Sigmoid colon (tissue), 7 donors: Measurements from ENCODE around the gene NFIB. TPM values are rescaled to one million over a fixed set of nuclear protein-coding genes. Genes with fewer than 3 reads are reported as not detected.

ENCODE experiments used
- DNase-seq: peaks from one replicate; pipeline ENCODE4 v3.0.0-alpha.2; 2019
- H3K27ac ChIP-seq, 4 donors: fragments of 200-600 bp; sonication (generic); one replicate each; pipeline ENCODE4 v1.5.1; 2016 to 2019; ENCODE audit warnings: mild to moderate bottlenecking in 1 of 4
- H3K27me3 ChIP-seq, 3 donors: fragments of 200-600 bp; sonication (generic); one replicate each; pipeline ENCODE4 v1.5.1; 2019; ENCODE audit warnings: mild to moderate bottlenecking in 1 of 3
- H3K36me3 ChIP-seq, 4 donors: fragments of 200-600 bp; sonication (generic); one replicate each; pipeline ENCODE4 v1.5.1; 2016 to 2019
- H3K4me1 ChIP-seq, 4 donors: fragments of 200-600 bp; sonication (generic); one replicate each; pipeline ENCODE4 v1.5.1; 2017 to 2019
- H3K4me3 ChIP-seq, 4 donors: fragments of 200-600 bp; sonication (generic); one replicate each; pipeline ENCODE4 v1.5.1; 2017 to 2019; ENCODE audit warnings: mild to moderate bottlenecking in 2 of 4, moderate library complexity in 1 of 4
- H3K9me3 ChIP-seq, 4 donors: fragments of 200-600 bp in 3 of 4; sonication (generic) in 3 of 4; one replicate each; pipeline versions ENCODE4 v1.5.1 to v1.6.1; 2013 to 2019
- CTCF ChIP-seq, 4 experiments: fragments of 450-650 bp in 3 of 4; fragments of 200-600 bp in 1 of 4; IDR thresholded peaks; one replicate each; pipeline ENCODE4 v1.5.1; 2016 to 2019; ENCODE audit warnings: antibody characterized with exemption in 4 of 4, mild to moderate bottlenecking in 3 of 4, moderate library complexity in 2 of 4
- EP300 ChIP-seq, 4 donors: sonication (generic); formaldehyde crosslinking; IDR thresholded peaks; one replicate each; pipeline ENCODE4 v1.6.1; 2017; ENCODE audit warnings: antibody characterized with exemption in 4 of 4
- POLR2A ChIP-seq, 2 donors: fragments of 450-650 bp; IDR thresholded peaks; one replicate each; pipeline ENCODE4 v1.6.1; 2016; ENCODE audit warnings: antibody characterized with exemption in 2 of 2, mild to moderate bottlenecking in 2 of 2, moderate library complexity in 2 of 2
- POLR2AphosphoS5 ChIP-seq, 4 donors: sonication (generic); formaldehyde crosslinking; IDR thresholded peaks; one replicate each; pipeline ENCODE4 v1.6.1; 2017; ENCODE audit warnings: antibody characterized with exemption in 4 of 4
- WGBS, 2 donors: extraction: QIAGEN DNeasy Blood & Tissue Kit; methylation state at CpG; one replicate each; pipeline ENCODE4 v1.1.7; 2013; 5-methylcytosine and 5-hydroxymethylcytosine counted together
- intact Hi-C: fragments of 100-400 bp; cut with DNase I; formaldehyde crosslinking; loops from one replicate; pipeline ENCODE4 v1.15.1; 2023
- polyA plus RNA-seq, 3 donors: library from polyadenylated mRNA; stranded (reverse); fragments of 200-250 nt; gene quantifications; one replicate each; pipeline ENCODE4 v1.2.3, GENCODE V29; 2013
- total RNA-seq, 4 donors: library from RNA; depleted of rRNA; stranded (reverse); fragments of >200 nt; gene quantifications; one replicate each; pipeline ENCODE4 v1.1.0, GENCODE V29; 2016
- donor health status: healthy with polysubstance abuse.
- donor health status: Bipolar disorder and iron deficiency.
- donor health status: healthy.

NFIB gene
- total and polyA plus RNA-seq, 7 donors: 3.7 to 129 (median 45.3) TPM

GRCh38 chr9:14155237-14155636 is 158.7 kb downstream of the NFIB start:
- TF ChIP-seq POLR2AphosphoS5 (IDR thresholded peaks at IDR 0.05) (peak in 1 of 4 donors; percentile 38), EP300 (IDR thresholded peaks at IDR 0.05) (no peak)
- Histone ChIP-seq H3K27ac (no peak overlapping the region), H3K4me3 (no peak overlapping the region), H3K36me3 (no peaks in the 10 kb centered on the region), H3K9me3 (no peaks in the 10 kb centered on the region), H3K27me3 (no peaks in the 10 kb centered on the region), H3K4me1 (peaks cover 0 to 48% (median 16%) of the 10 kb centered on the region in 4 donors)
- intact Hi-C loops: no loop called here
- no peak for DNase-seq
- WGBS, 2 donors: 30 to 32% methylated on average over 1 of the region's 1 CpG

- intact Hi-C loops: no loop called here
- Histone ChIP-seq H3K4me1 (peaks cover 0 to 34% (median 9%) of the 10 kb centered on the region in 4 donors), H3K27me3 (no peaks in the 10 kb centered on the region), H3K9me3 (no peaks in the 10 kb centered on the region), H3K36me3 (no peaks in the 10 kb centered on the region), H3K4me3 (no peak overlapping the region), H3K27ac (no peak overlapping the region)
- TF ChIP-seq EP300 (IDR thresholded peaks at IDR 0.05): no peak
- TF ChIP-seq POLR2AphosphoS5 (IDR thresholded peaks at IDR 0.05): no peak
- no peak for TF ChIP-seq POLR2A (IDR thresholded peaks at IDR 0.05)
- TF ChIP-seq CTCF (IDR thresholded peaks at IDR 0.05): no peak
- 77 to 84% methylated on average over 3 of the region's 3 CpGs for WGBS, 2 donors
- no peak for DNase-seq
These were observed 160.6 kb downstream of the NFIB start for GRCh38 chr9:14153310-14153720.

- intact Hi-C loops: no loop called here
- TF ChIP-seq CTCF (IDR thresholded peaks at IDR 0.05) (no peak), POLR2AphosphoS5 (IDR thresholded peaks at IDR 0.05) (no peak), POLR2A (IDR thresholded peaks at IDR 0.05) (no peak), EP300 (IDR thresholded peaks at IDR 0.05) (no peak)
- Histone ChIP-seq H3K4me3 (no peak overlapping the region), H3K27ac (no peak overlapping the region), H3K4me1 (peaks cover 0 to 30% (median 9%) of the 10 kb centered on the region in 4 donors), H3K27me3 (no peaks in the 10 kb centered on the region), H3K36me3 (no peaks in the 10 kb centered on the region), H3K9me3 (no peaks in the 10 kb centered on the region)
- 85 to 90% methylated on average over 3 of the region's 3 CpGs for WGBS, 2 donors
- DNase-seq: no peak
These were observed 162.5 kb downstream of the NFIB start for GRCh38 chr9:14151451-14151850.

- WGBS, 2 donors: 95 to 96% methylated on average over 3 of the region's 3 CpGs
- H3K4me3 ChIP-seq: no peak overlapping the region
These were observed 165.3 kb downstream of the NFIB start for GRCh38 chr9:14148501-14149103.

GRCh38 chr9:14147738-14148137 is 166.2 kb downstream of the NFIB start:
- Histone ChIP-seq H3K36me3 (peaks cover 0 to 4% (median 0%) of the 10 kb centered on the region in 4 donors), H3K4me3 (no peak overlapping the region), H3K4me1 (peaks cover 0 to 30% (median 20%) of the 10 kb centered on the region in 4 donors), H3K27me3 (no peaks in the 10 kb centered on the region), H3K27ac (no peak overlapping the region), H3K9me3 (no peaks in the 10 kb centered on the region)
- no peak for TF ChIP-seq POLR2A (IDR thresholded peaks at IDR 0.05)
- TF ChIP-seq POLR2AphosphoS5 (IDR thresholded peaks at IDR 0.05): no peak
- TF ChIP-seq EP300 (IDR thresholded peaks at IDR 0.05): no peak
- TF ChIP-seq CTCF (IDR thresholded peaks at IDR 0.05): no peak
- intact Hi-C loops: no loop called here
- DNase-seq: no peak
- WGBS, 2 donors: 96 to 98% methylated on average over 1 of the region's 1 CpG

More at GRCh38 chr9:14148501-14149103, 165.3 kb downstream of the NFIB start:
- intact Hi-C loops: no loop called here
- Histone ChIP-seq H3K27me3 (no peaks in the 10 kb centered on the region), H3K36me3 (peaks cover 0 to 4% (median 0%) of the 10 kb centered on the region in 4 donors), H3K27ac (no peak overlapping the region), H3K9me3 (no peaks in the 10 kb centered on the region), H3K4me1 (peaks cover 0 to 35% (median 21%) of the 10 kb centered on the region in 4 donors)
- DNase-seq: no peak
- TF ChIP-seq POLR2A (IDR thresholded peaks at IDR 0.05) (no peak), CTCF (IDR thresholded peaks at IDR 0.05) (no peak), EP300 (IDR thresholded peaks at IDR 0.05) (no peak), POLR2AphosphoS5 (IDR thresholded peaks at IDR 0.05) (no peak)
